H9 (cell line): ENCODE results near the gene ATP6V1C2. TPM values are rescaled to one million over a fixed set of nuclear protein-coding genes. Genes with fewer than 3 reads are reported as not detected.
"Not testable (repeated sequence)": the region's sequence is repeated elsewhere in the genome, so short reads cannot be mapped to it uniquely, and the experiment has no call there.

Experiments used
- DNase-seq: peaks from one replicate; pipeline ENCODE4 v3.0.0-alpha.2; 2017
- H2AFZ ChIP-seq: one replicate; pipeline ENCODE4 v1.6.1; 2013; ENCODE audit warnings: mild to moderate bottlenecking, low read length, control low read depth, moderate library complexity
- H2AK5ac ChIP-seq: 2 replicates; pipeline ENCODE4 v1.6.1; 2013; ENCODE audit warnings: low read length, control low read depth, mixed read lengths; ENCODE audit not compliant: insufficient read length
- H2BK120ac ChIP-seq: one replicate; pipeline ENCODE4 v1.6.1; 2013; ENCODE audit warnings: low read depth, mild to moderate bottlenecking, low read length, control low read depth, inconsistent platforms; ENCODE audit not compliant: poor library complexity, severe bottlenecking
- H2BK12ac ChIP-seq: 2 replicates; pipeline ENCODE4 v1.6.1; 2013; ENCODE audit warnings: low read length, control low read depth, mixed read lengths, low read depth; ENCODE audit not compliant: insufficient read length
- H2BK15ac ChIP-seq: 2 replicates; pipeline ENCODE4 v1.6.1; 2013; ENCODE audit warnings: low read depth, low read length, control low read depth
- H2BK20ac ChIP-seq: one replicate; pipeline ENCODE4 v1.6.1; 2013; ENCODE audit warnings: low read depth, mild to moderate bottlenecking, low read length, control low read depth, inconsistent platforms; ENCODE audit not compliant: poor library complexity, severe bottlenecking
- H2BK5ac ChIP-seq: 2 replicates; pipeline ENCODE4 v1.6.1; 2013; ENCODE audit warnings: low read length, control low read depth, mixed read lengths; ENCODE audit not compliant: insufficient read length
- H3K14ac ChIP-seq: 2 replicates; pipeline ENCODE4 v1.6.1; 2013; ENCODE audit warnings: low read length, control low read depth; ENCODE audit not compliant: insufficient read depth
- H3K18ac ChIP-seq: 2 replicates; pipeline ENCODE4 v1.6.1; 2013; ENCODE audit warnings: low read depth, mild to moderate bottlenecking, mixed read lengths, low read length, control low read depth; ENCODE audit not compliant: insufficient read length
- H3K23ac ChIP-seq: 2 replicates; pipeline ENCODE4 v1.6.1; 2013; ENCODE audit warnings: low read length, control low read depth, mixed read lengths, low read depth; ENCODE audit not compliant: insufficient read length
- H3K23me2 ChIP-seq: 2 replicates; pipeline ENCODE4 v1.6.1; 2013; ENCODE audit warnings: low read depth, mild to moderate bottlenecking, mixed read lengths, low read length, control low read depth; ENCODE audit not compliant: insufficient read length, poor library complexity, severe bottlenecking
- H3K27ac ChIP-seq: 2 replicates; pipeline ENCODE4 v1.5.1; 2013; ENCODE audit warnings: low read length, control low read depth, mixed read lengths, low read depth; ENCODE audit not compliant: insufficient read length
- H3K27me3 ChIP-seq: 2 replicates; pipeline ENCODE4 v1.6.1; 2013; ENCODE audit warnings: low read length, control low read depth, inconsistent platforms; ENCODE audit not compliant: insufficient read depth
- H3K4ac ChIP-seq: 2 replicates; pipeline ENCODE4 v1.6.1; 2013; ENCODE audit warnings: low read depth, mild to moderate bottlenecking, control low read depth, inconsistent platforms, low read length, moderate library complexity
- H3K4me1 ChIP-seq: 2 replicates; pipeline ENCODE4 v1.6.1; 2013; ENCODE audit warnings: low read length, control low read depth, inconsistent platforms; ENCODE audit not compliant: insufficient read depth
- H3K4me2 ChIP-seq: 2 replicates; pipeline ENCODE4 v1.6.1; 2013; ENCODE audit warnings: low read length, control low read depth, mixed read lengths; ENCODE audit not compliant: insufficient read length, insufficient read depth
- H3K56ac ChIP-seq: 2 replicates; pipeline ENCODE4 v1.6.1; 2013; ENCODE audit warnings: low read depth, mild to moderate bottlenecking, mixed read lengths, low read length, control low read depth; ENCODE audit not compliant: insufficient read length
- H3K79me1 ChIP-seq: 2 replicates; pipeline ENCODE4 v1.6.1; 2013; ENCODE audit warnings: low read depth, mild to moderate bottlenecking, moderate library complexity, low read length, control low read depth, inconsistent platforms; ENCODE audit not compliant: insufficient read depth, poor library complexity, severe bottlenecking
- H3K79me2 ChIP-seq: 2 replicates; pipeline ENCODE4 v1.6.1; 2013; ENCODE audit warnings: low read length, control low read depth, inconsistent platforms; ENCODE audit not compliant: insufficient read depth
- H3K9ac ChIP-seq: 2 replicates; pipeline ENCODE4 v1.6.1; 2013; ENCODE audit warnings: low read length, control low read depth, mixed read lengths; ENCODE audit not compliant: insufficient read length; ENCODE audit errors: extremely low read depth
- H3K9me3 ChIP-seq: one replicate; pipeline ENCODE4 v1.6.1; 2013; ENCODE audit warnings: low read depth, low read length, inconsistent platforms; ENCODE audit not compliant: control insufficient read depth
- H3T11ph ChIP-seq: one replicate; pipeline ENCODE4 v1.6.1; 2013; ENCODE audit warnings: mild to moderate bottlenecking, low read length, control low read depth, inconsistent platforms
- H4K20me1 ChIP-seq: one replicate; pipeline ENCODE4 v1.6.1; 2013; ENCODE audit not compliant: control insufficient read depth, insufficient read length, insufficient read depth
- H4K5ac ChIP-seq: 2 replicates; pipeline ENCODE4 v1.6.1; 2013; ENCODE audit warnings: low read depth, mild to moderate bottlenecking, mixed read lengths, low read length, control low read depth; ENCODE audit not compliant: insufficient read length
- H4K8ac ChIP-seq: replicated peaks from 2 replicates; pipeline ENCODE4 v1.6.1; 2013; ENCODE audit warnings: low read length, control low read depth, mixed read lengths, low read depth; ENCODE audit not compliant: insufficient read length
- H4K91ac ChIP-seq: 2 replicates; pipeline ENCODE4 v1.6.1; 2013; ENCODE audit warnings: low read depth, mild to moderate bottlenecking, moderate library complexity, mixed read lengths, low read length, control low read depth; ENCODE audit not compliant: insufficient read length
- H3K27ac Mint-ChIP-seq, 3 experiments: 2 replicates in 2 of 3; 3 replicates in 1 of 3; pipeline ENCODE4 v1.8.0; 2020 to 2021; ENCODE audit warnings: mixed read lengths in 3 of 3, mild to moderate bottlenecking in 1 of 3, moderate library complexity in 1 of 3
- H3K27me3 Mint-ChIP-seq: 2 replicates; pipeline ENCODE4 v1.8.0; 2021; ENCODE audit warnings: low read depth, mild to moderate bottlenecking, moderate library complexity, mixed read lengths
- H3K36me3 Mint-ChIP-seq, 3 experiments: 2 replicates in 2 of 3; 3 replicates in 1 of 3; pipeline ENCODE4 v1.8.0; 2020 to 2021; ENCODE audit warnings: low read depth in 3 of 3, mixed read lengths in 3 of 3; ENCODE audit not compliant: insufficient read depth in 1 of 3
- H3K4me1 Mint-ChIP-seq, 2 experiments: 2 replicates each; pipeline ENCODE4 v1.8.0; 2020; ENCODE audit warnings: mixed read lengths in 2 of 2
- H3K4me3 Mint-ChIP-seq, 2 experiments: 2 replicates in 1 of 2; 3 replicates in 1 of 2; pipeline ENCODE4 v1.8.0; 2020 to 2021; ENCODE audit warnings: mild to moderate bottlenecking in 2 of 2, mixed read lengths in 2 of 2, moderate library complexity in 1 of 2
- H3K9me3 Mint-ChIP-seq, 2 experiments: 2 replicates in 1 of 2; 3 replicates in 1 of 2; pipeline ENCODE4 v1.8.0; 2020; ENCODE audit warnings: mild to moderate bottlenecking in 2 of 2, mixed read lengths in 2 of 2, moderate library complexity in 1 of 2
- WGBS: extraction: QIAGEN DNeasy Blood & Tissue Kit; methylation state at CpG from one replicate; pipeline ENCODE4 v1.1.7; 2013; ENCODE audit warnings: missing lambda C conversion rate, low lambda C conversion rate, mixed read lengths; ENCODE audit not compliant: insufficient read length; ENCODE audit errors: extremely low coverage; 5-methylcytosine and 5-hydroxymethylcytosine counted together
- total RNA-seq: library from RNA; stranded (reverse); gene quantifications from 2 replicates; pipeline ENCODE4 v1.2.1, GENCODE V29; 2021
- TF ChIP-seq, protein P1 (sequence below): fragments of 200-600 bp; sonication (generic); conservative IDR thresholded peaks from 3 replicates; pipeline ENCODE4 v1.8.0; 2021; ENCODE audit warnings: antibody characterized with exemption, mild to moderate bottlenecking

The ATP6V1C2 gene
- total RNA-seq, 1 experiment from 2014 or later = 1.2 TPM

DNA sequence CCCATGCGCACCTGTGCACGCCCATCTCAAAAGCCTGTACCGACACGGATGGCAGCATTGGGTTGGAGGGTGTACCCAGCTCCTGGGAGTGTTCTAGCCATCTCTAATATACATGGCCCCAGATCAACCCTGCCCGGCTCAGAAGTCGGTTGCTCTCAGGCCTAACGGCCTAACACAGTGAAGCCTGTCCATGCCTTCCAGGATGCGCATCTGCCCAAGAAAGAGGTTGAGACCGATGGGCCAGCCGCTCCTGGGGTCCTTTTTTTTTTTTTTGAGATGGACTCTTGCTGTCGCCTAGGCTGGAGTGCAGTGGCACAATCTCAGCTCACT, 59.0 kb downstream of the ATP6V1C2 start:
- no peak overlapping the region for H3K27ac ChIP-seq
- no peaks in the 10 kb centered on the region for H3K79me2 ChIP-seq
- Mint-ChIP-seq H3K27ac (peak overlapping the region in 1 of 3 experiments; percentile 62; a peak in 3 of 7 replicates), H3K4me3 (no peak overlapping the region), H3K27me3 (no peaks in the 10 kb centered on the region), H3K36me3 (peaks cover 38 to 56% (median 53%) of the 10 kb centered on the region in 3 experiments; a peak in 6 of 7 replicates), H3K4me1 (peaks cover 0 to 2% of the 10 kb centered on the region in 2 experiments; a peak in 1 of 4 replicates), H3K9me3 (no peaks in the 10 kb centered on the region)
- no peak overlapping the region for H2BK15ac ChIP-seq
- no peaks in the 10 kb centered on the region for H3K23me2 ChIP-seq
- H2BK12ac ChIP-seq = no peak overlapping the region
- TF ChIP-seq, protein P1, sequence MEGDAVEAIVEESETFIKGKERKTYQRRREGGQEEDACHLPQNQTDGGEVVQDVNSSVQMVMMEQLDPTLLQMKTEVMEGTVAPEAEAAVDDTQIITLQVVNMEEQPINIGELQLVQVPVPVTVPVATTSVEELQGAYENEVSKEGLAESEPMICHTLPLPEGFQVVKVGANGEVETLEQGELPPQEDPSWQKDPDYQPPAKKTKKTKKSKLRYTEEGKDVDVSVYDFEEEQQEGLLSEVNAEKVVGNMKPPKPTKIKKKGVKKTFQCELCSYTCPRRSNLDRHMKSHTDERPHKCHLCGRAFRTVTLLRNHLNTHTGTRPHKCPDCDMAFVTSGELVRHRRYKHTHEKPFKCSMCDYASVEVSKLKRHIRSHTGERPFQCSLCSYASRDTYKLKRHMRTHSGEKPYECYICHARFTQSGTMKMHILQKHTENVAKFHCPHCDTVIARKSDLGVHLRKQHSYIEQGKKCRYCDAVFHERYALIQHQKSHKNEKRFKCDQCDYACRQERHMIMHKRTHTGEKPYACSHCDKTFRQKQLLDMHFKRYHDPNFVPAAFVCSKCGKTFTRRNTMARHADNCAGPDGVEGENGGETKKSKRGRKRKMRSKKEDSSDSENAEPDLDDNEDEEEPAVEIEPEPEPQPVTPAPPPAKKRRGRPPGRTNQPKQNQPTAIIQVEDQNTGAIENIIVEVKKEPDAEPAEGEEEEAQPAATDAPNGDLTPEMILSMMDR = no peak
- no peak overlapping the region for H4K91ac ChIP-seq
- H3K56ac ChIP-seq = no peak overlapping the region
- H3K79me1 ChIP-seq = no peaks in the 10 kb centered on the region
- no peak overlapping the region for H4K5ac ChIP-seq
- H3K23ac ChIP-seq = no peak overlapping the region
- no peak overlapping the region for H3K18ac ChIP-seq
- no peak overlapping the region for H3K4ac ChIP-seq
- H2AK5ac ChIP-seq = no peak overlapping the region
- no peaks in the 10 kb centered on the region for H3K4me1 ChIP-seq
- no peak for DNase-seq
- no peaks in the 10 kb centered on the region for H4K20me1 ChIP-seq
- no peak overlapping the region for H2AFZ ChIP-seq
- no peak overlapping the region for H2BK5ac ChIP-seq
- H2BK20ac ChIP-seq = no peak overlapping the region
- H4K8ac ChIP-seq = no peak overlapping the region
- H3K4me2 ChIP-seq = no peak overlapping the region
- WGBS = no CpG with 5 or more reads among the region's 11 CpGs
- H3K9me3 ChIP-seq = no peaks in the 10 kb centered on the region
- no peaks in the 10 kb centered on the region for H3K27me3 ChIP-seq
- no peak overlapping the region for H2BK120ac ChIP-seq
- no peak overlapping the region for H3T11ph ChIP-seq
- H3K9ac ChIP-seq = no peak overlapping the region
- no peak overlapping the region for H3K14ac ChIP-seq

DNA sequence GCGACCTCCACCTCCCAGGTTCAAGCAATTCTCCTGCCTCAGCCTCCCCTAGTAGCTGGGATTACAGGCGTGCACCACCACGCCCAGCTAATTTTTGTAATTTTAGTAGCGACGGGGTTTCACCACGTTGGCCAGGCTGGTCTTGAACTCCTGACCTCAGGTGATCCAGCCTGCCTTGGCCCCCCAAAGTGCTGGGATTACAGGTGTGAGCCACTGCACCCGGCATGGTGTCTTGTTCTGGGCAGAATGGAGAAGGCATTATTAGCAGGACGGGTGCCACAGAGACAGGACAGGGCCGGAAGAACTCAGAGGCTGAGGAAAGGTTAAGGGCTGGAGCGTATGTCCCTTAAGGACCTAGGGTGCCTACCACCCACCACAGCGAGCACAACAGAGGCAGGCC, 59.4 kb downstream of the ATP6V1C2 start:
- H3K27ac Mint-ChIP-seq, H3K27me3 Mint-ChIP-seq, H3K23me2 ChIP-seq, H3K56ac ChIP-seq, H3K79me1 ChIP-seq, H3K27me3 ChIP-seq, H3K9me3 Mint-ChIP-seq, H2BK12ac ChIP-seq, H3K4me1 Mint-ChIP-seq, H4K8ac ChIP-seq, H3K9ac ChIP-seq, H3K4me1 ChIP-seq, H4K20me1 ChIP-seq, H2BK5ac ChIP-seq, H3K14ac ChIP-seq, H2BK120ac ChIP-seq, H2AFZ ChIP-seq, H3K4me2 ChIP-seq, H4K91ac ChIP-seq, H3K9me3 ChIP-seq, H3K79me2 ChIP-seq, H3K18ac ChIP-seq, H2BK15ac ChIP-seq, H3K27ac ChIP-seq, H3K4ac ChIP-seq, H4K5ac ChIP-seq, H3T11ph ChIP-seq, H2AK5ac ChIP-seq, H3K4me3 Mint-ChIP-seq, H2BK20ac ChIP-seq, H3K23ac ChIP-seq, DNase-seq: not testable (repeated sequence)
- WGBS = no CpG with 5 or more reads among the region's 11 CpGs
- peaks cover 39 to 60% (median 53%) of the 10 kb centered on the region in 3 experiments; a peak in 6 of 7 replicates for H3K36me3 Mint-ChIP-seq
